Kidney epithelial cell (primary cell): ENCODE measurements around the gene SUPT4H1. TPM values are rescaled to one million over a fixed set of nuclear protein-coding genes. Genes with fewer than 3 reads are reported as not detected.
"Not testable (repeated sequence)": the region's sequence is repeated elsewhere in the genome, so short reads cannot be mapped to it uniquely, and the experiment has no call there.

Source experiments
- DNase-seq: peaks from one replicate; pipeline ENCODE4 v3.0.0-alpha.2; 2010; ENCODE audit warnings: low read depth
- H3K27me3 ChIP-seq: 2 replicates; pipeline ENCODE4 v1.6.0; 2011; ENCODE audit warnings: low read length; ENCODE audit not compliant: control insufficient read depth, insufficient read depth
- H3K36me3 ChIP-seq: 2 replicates; pipeline ENCODE4 v1.5.1; 2011; ENCODE audit warnings: low read length; ENCODE audit not compliant: control insufficient read depth, insufficient read depth
- H3K4me3 ChIP-seq: 2 replicates; pipeline ENCODE4 v1.5.1; 2011; ENCODE audit warnings: low read depth, mild to moderate bottlenecking, control low read depth, low read length
- total RNA-seq: library from RNA; depleted of rRNA; stranded (reverse); fragments of >200 nt; gene quantifications from 2 replicates; pipeline ENCODE4 v1.2.3, GENCODE V29; 2015
- TF ChIP-seq, protein P1 (sequence below): IDR thresholded peaks from 2 replicates; pipeline ENCODE4 v1.5.1; 2011; ENCODE audit warnings: mild to moderate bottlenecking, moderate library complexity, low read length, control low read depth, inconsistent platforms; ENCODE audit not compliant: insufficient read depth, poor library complexity, severe bottlenecking

Gene SUPT4H1
- 41.8 and 52.0 TPM in 2 replicates for total RNA-seq

DNA sequence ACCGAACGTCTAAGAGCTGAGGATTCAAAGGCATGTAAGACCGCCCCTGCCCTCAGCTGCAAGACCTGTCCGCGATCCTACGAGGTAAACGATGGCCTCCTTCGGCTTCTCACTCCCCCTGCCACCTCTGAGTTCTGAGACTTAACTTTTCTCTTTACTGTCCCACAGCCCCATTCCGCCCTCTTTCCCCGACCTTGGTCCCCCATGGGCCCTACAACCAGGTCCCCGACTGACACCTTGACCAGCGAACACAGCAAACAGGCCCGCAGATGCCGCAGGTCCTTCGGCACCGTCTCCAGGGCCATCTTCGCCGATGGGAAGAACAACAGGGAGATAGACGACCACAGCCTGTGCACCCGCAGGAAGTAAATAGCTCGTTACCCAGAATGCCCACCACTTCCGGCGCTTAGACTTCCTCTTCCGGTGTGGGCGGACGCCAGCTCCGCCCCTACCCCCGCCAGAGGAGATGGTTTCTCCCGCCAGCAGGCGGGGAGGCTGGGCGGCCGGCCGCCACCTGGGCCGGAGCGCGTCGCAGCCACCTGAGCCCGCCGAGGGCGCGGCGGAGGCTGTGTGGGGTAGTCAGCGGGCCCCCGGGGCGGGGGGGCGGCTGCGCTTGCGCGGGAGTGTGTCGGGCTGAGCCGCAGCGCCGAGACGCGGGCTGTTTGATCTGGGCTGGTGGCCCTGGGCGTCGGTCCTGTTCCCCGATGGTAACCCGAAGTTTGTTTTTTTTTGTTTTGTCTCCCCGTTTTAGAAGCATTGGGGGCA is at the start of gene SUPT4H1:
SUPT4H1 (minus strand) TSS at position 371 of the 765 bp plus-strand sequence; CDS start at position 305, 66 bp downstream.
- TF ChIP-seq, protein P1, sequence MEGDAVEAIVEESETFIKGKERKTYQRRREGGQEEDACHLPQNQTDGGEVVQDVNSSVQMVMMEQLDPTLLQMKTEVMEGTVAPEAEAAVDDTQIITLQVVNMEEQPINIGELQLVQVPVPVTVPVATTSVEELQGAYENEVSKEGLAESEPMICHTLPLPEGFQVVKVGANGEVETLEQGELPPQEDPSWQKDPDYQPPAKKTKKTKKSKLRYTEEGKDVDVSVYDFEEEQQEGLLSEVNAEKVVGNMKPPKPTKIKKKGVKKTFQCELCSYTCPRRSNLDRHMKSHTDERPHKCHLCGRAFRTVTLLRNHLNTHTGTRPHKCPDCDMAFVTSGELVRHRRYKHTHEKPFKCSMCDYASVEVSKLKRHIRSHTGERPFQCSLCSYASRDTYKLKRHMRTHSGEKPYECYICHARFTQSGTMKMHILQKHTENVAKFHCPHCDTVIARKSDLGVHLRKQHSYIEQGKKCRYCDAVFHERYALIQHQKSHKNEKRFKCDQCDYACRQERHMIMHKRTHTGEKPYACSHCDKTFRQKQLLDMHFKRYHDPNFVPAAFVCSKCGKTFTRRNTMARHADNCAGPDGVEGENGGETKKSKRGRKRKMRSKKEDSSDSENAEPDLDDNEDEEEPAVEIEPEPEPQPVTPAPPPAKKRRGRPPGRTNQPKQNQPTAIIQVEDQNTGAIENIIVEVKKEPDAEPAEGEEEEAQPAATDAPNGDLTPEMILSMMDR, result no peak
- peak; percentile 70 for DNase-seq
- Histone ChIP-seq H3K27me3 (no peaks in the 10 kb centered on the region), H3K4me3 (peak within 1 kb of the TSS; percentile 93), H3K36me3 (peaks cover 2% of the 10 kb centered on the region)

DNA sequence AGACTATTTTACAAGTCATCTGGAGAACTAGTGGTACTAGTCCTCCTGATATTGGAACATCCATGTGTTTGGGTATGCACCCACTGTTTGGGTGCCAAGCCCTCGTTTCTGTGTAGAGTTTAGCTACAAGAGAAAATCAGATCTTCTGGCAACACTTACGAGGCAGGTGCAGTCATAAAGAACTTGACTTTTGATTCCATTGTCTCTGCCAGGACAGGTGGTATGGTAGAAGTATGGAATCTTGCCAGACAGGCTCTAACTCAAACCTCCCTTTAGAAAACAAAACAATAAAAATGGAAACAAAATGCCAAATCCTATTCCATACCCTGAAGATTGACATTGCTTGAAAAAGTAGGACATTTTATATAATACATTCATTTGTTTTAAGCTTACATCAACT is 49.3 kb upstream of the SUPT4H1 start:
- TF ChIP-seq, protein P1, result no peak
- Histone ChIP-seq H3K36me3 (no peaks in the 10 kb centered on the region), H3K27me3 (no peaks in the 10 kb centered on the region), H3K4me3 (no peak overlapping the region)
- no peak for DNase-seq

DNA sequence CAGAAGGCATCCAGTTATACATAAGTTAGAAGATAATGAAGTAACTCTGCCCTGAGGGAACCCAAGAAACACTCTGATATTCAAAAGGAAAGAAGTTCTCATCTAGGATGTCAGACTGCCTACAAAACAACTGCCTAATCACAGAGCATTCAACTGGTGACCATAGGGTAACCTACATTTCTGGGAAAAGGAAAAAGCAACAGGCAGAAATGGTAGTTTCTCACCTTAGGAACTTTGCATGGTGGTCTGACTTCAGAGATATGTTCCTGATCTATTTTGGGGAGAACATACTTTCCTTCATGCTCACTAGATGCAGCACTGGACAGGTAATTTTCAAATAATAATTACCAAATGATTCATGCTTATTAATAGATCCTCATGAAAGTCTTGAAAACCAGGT is 48.8 kb upstream of the SUPT4H1 start:
- Histone ChIP-seq H3K4me3 (no peak overlapping the region), H3K27me3 (no peaks in the 10 kb centered on the region), H3K36me3 (no peaks in the 10 kb centered on the region)
- TF ChIP-seq, protein P1, result no peak
- no peak for DNase-seq

DNA sequence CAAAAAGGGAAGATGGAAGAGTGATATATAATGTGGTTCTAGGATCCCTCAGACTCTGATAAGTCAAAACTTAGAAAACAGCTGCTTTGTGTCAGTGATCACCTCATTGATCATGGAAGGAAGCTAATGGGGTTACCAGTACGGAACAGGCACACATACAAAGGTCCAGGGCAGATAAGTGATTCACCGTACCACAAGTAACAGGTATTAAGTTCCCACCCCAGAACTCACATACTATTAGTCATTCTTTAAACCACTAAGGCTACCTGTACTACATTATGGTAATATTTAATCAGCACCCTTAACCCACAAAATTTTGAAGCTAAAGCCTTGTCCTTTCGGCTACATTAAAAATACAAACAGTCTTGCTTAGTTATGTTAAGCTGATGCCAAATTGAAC is 48.0 kb upstream of the SUPT4H1 start:
- TF ChIP-seq, protein P1, result no peak
- no peak overlapping the region for H3K4me3 ChIP-seq
- no peak for DNase-seq

DNA sequence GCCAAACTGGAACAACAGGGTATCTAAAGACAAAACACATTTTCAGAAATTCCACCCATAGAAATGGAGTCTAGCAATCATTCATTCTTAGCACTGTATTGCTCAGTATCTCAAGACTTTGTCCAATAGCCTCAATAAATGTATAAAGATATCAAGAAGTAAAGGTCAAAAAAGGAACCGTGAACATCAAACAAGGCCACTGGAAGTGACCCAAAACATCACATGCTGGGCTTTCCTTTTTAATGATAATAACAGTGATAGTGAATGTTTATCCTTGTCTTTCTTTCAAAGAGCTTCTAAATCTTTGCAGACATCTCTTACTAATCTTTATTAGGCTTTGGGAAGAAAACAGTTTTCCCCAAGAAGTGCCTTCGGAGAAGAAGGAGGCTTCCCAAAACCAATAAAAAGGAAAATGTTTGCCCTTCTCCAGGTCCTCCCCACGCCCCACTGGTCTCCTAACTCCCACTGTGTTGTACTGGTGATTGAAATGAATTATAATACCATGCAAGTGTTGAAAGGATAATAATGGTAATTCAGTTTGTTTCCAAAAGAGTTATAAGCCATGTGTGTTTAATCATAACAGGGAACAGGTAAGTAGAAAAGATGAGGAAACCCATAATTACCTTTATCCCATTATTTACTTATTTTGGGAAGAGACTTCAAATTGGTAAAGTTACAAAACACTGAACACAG is 46.7 kb upstream of the SUPT4H1 start:
- Histone ChIP-seq H3K4me3 (no peak overlapping the region), H3K27me3 (no peaks in the 10 kb centered on the region), H3K36me3 (no peaks in the 10 kb centered on the region)
- TF ChIP-seq, protein P1, result no peak
- no peak for DNase-seq

More for the DNA sequence above, 48.0 kb upstream of the SUPT4H1 start:
- H3K27me3 ChIP-seq, result no peaks in the 10 kb centered on the region
- H3K36me3 ChIP-seq, result no peaks in the 10 kb centered on the region

DNA sequence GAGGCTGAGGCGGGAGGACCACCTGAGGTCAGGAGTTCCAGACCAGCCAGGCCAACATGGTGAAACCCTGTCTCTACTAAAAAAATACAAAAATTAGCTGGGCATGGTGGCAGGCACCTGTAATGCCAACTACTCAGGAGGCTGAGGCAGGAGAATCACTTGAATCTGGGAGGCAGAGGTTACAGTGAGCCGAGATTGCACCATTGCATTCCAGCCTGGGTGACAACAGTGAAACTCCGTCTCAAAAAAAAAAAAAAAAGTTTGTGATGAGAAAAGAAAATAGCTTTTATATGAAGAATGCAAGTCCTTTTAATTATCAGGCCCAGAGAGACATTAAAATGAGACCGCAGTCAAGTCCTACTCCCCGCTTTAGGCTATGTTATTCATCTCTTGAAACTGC is 45.4 kb upstream of the SUPT4H1 start:
- DNase-seq, H3K27me3 ChIP-seq, H3K36me3 ChIP-seq, H3K4me3 ChIP-seq: not testable (repeated sequence)
